Measurements from ENCODE around the gene URI1.

URI1 gene

DNA sequence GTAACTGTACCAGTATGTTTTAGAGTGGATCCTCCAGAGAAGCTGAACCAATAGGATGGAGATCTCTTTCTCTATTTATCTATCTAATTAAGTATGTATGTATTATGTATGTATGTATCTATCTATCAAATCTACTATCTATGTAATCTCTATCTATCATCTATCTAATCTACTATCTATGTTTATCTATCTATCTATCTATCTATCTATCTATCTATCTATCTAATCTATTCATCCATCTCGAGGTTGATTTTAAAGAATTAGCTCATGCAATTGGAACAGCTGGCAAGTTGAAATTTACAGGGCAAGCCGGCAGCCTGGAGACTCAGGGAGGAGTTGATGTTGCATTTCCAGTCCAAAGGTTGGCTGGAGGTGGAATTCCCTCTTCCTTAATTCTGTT lies 112.2 kb downstream of the URI1 start:
- TF ChIP-seq, protein P1, sequence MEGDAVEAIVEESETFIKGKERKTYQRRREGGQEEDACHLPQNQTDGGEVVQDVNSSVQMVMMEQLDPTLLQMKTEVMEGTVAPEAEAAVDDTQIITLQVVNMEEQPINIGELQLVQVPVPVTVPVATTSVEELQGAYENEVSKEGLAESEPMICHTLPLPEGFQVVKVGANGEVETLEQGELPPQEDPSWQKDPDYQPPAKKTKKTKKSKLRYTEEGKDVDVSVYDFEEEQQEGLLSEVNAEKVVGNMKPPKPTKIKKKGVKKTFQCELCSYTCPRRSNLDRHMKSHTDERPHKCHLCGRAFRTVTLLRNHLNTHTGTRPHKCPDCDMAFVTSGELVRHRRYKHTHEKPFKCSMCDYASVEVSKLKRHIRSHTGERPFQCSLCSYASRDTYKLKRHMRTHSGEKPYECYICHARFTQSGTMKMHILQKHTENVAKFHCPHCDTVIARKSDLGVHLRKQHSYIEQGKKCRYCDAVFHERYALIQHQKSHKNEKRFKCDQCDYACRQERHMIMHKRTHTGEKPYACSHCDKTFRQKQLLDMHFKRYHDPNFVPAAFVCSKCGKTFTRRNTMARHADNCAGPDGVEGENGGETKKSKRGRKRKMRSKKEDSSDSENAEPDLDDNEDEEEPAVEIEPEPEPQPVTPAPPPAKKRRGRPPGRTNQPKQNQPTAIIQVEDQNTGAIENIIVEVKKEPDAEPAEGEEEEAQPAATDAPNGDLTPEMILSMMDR (IDR thresholded peaks at IDR 0.05): no peak
- no peak for DNase-seq (ENCODE audit: low spot score)
- H3K27ac ChIP-seq: no peak overlapping the region
- no peak overlapping the region for H3K4me3 ChIP-seq

DNA sequence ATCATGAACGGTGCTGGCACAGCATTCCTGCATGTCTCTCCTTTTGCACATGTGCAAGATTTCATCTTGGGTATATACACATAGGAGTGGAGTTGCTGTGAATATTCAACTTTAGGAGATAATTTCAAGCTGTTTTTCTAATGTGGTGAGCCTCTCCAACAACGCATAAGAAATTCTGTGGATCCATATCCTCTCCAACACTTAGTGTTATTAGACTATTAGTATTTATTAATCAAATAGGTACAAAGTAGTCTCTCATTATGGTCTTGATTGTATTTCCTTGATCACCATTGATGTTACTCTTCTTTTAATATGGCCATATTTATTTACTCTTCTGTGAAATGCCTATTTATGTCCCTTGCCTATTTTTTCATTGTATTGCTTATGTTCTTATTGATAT lies 114.5 kb downstream of the URI1 start:
- Histone ChIP-seq H3K27ac (no peak overlapping the region), H3K4me3 (no peak overlapping the region)
- TF ChIP-seq, protein P1 (IDR thresholded peaks at IDR 0.05): no peak
- DNase-seq (ENCODE audit: low spot score): no peak

DNA sequence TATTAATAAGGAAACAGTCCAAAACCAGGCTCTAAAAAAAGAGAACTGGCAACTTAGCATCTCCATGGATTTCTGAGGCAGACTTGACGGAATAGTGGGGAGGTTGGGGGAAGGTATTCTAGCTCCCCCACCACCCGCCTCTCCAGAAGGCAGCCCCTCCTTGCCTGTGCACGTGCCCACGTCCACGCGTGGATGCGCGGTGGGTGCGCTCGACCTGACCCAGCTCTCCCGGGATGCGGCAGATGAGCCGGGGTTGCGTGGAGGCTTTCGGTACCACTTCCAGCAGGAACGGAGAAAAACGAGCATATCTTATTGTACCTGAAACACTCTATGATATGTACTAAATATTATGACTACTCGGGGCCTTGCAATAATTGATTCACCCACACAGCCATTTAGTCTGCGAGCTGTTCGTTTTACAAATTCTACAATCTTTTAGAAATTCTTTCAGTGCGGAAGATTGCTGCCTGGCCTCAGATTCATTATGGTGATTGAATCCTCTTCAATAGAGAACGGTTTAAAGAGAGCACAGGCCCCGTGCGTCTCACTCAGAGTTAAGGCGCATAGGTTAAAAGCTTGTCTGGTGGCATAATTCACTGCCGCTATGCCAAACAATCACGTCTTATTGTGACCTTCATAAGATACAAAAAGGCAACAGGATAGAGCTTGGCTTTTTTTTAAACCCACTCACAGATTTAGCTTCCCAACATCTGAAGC lies 117.9 kb downstream of the URI1 start:
- TF ChIP-seq, protein P1 (IDR thresholded peaks at IDR 0.05): no peak
- Histone ChIP-seq H3K27ac (no peak overlapping the region), H3K4me3 (no peak overlapping the region)
- DNase-seq (ENCODE audit: low spot score): no peak

DNA sequence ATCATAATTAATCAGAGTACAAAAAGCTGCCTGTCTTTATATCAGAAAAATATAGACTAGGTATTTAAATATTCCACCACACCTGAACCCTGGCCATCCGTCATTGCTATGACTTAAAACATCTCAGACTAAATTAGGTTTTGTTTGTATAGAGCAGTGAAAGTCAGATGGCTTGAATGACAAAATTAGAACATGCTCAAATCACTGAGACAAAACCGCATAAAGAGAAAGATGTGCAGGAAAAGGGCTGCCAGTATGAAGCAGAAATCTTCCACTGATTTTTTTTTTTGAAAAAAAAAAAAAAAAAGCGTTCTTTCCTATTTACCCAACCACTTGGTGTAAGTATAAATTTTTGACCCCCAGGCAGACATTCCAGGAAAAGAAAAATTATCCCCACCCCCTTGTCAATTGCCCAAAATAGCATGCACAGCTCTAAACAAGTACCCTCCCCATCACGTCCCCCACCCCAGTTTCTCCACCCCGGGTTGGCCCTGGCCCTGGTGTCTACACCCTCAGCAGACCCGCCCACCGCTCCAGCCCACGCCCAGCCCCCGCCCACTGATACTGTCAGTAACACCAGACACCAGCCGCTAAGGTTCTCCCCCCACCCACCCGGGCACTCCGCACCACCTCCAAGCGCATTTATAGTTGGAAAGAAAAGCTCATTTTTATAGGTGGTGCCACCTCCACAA lies 118.6 kb downstream of the URI1 start:
- Histone ChIP-seq H3K27ac (no peak overlapping the region), H3K4me3 (no peak overlapping the region)
- DNase-seq (ENCODE audit: low spot score): no peak
- TF ChIP-seq, protein P1 (IDR thresholded peaks at IDR 0.05): no peak

DNA sequence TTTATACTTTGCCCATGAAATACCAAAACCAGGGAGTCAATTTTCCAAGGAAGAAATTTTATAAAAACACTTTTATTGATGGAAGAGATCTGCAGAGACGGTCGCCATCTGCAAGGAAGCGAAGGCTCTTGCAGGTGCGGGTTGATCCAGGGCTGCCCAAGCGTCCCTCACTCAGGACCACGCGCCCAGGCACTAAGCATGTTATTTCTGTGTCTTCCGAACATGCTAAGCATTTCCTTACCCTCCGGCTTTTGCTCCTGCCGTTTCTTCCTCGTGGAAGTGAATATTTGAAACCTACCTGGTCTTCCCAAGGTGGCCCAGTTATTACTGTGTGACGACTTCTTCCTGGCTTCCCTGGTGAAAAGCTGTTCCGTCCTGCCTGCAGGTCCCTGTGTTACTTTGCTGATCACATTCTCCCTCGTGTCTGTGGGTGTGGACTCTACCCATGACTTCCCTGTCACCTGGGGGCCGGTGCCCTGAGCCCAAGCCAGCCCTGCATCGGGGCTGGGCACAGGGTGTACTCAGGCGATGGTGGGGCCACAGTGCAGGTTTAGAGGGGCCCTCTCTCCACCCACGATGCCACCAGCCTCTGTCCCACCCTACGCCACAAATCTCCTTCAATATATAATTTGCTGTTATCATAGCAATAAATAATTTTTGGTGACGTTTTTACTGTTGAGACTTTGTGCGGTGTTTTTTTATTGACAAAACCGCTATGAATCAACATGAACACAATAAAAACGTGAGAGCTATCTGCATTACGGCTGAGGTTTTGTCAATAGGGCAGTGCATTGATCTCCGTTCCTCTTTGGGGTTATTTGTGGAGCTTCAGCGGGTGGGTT lies 119.4 kb downstream of the URI1 start:
- Histone ChIP-seq H3K27ac (no peak overlapping the region), H3K4me3 (no peak overlapping the region)
- DNase-seq (ENCODE audit: low spot score): no peak
- TF ChIP-seq, protein P1 (IDR thresholded peaks at IDR 0.05): no peak

DNA sequence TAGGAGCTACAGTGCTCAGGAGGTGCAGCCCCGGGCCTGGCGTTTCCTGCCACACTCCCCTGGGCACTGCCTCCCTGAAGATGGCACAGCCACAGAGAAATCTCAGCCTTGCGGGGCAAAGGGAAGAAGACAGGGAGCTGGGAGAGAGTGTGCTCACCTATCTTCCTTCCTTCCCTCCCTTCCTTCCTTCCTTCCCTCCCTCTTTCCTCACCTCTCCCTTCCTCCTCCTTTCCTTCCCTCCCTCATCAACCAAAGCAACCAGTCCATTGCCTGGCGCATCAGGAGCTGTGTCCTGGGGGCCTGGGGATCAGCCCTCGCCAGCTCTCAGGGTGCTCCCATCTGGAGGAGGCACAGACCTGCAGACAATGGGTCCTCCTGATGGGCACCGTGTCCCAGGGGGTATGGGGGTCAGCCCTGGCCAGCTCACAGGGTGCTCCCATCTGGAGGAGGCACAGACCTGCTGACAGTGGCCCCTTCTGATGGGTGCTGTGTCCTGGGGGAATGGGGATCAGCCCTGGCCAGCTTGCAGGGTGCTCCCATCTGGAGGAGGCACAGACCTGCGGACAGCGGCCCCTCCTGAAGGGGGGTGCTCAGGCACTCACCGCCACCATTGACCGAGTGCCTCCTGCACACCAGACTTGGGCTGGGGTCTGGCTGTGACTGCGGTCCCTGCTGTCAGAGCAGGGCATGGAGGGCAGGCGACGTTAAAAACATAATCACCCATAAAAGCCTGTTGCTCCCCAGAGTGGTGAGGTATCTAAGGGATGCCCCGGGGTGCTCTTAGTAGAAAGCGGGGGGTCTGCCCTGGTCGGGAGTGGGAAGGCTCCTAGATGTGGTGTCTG lies 120.2 kb downstream of the URI1 start:
- no peak overlapping the region for H3K27ac ChIP-seq
- DNase-seq (ENCODE audit: low spot score): no peak
- TF ChIP-seq, protein P1 (IDR thresholded peaks at IDR 0.05): no peak

More for the DNA sequence above, 120.2 kb downstream of the URI1 start:
- H3K4me3 ChIP-seq: no peak overlapping the region
